ENCODE results near the gene PSRC1.

DNA sequence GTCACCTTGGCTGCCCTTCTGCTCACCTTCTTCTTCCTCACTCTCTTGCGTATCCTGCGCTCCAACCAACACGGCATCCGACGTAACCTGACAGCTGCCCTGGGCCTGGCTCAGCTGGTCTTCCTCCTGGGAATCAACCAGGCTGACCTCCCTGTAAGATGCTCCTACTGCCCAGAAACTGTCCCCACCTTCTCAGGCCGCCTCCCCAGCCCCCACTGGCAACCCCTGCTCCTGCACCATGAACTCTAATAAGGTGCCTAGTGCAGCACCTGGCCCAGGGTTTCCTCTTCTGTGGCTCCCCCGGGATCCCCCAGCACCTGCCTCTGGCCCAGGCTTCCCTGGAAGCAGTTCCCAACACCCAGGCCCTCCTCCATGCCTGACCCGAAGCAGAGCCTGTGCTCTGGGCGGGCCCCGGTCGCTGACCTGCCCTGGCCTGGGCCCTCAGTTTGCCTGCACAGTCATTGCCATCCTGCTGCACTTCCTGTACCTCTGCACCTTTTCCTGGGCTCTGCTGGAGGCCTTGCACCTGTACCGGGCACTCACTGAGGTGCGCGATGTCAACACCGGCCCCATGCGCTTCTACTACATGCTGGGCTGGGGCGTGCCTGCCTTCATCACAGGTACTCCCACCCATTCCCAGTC lies 12.8 kb downstream of the PSRC1 start:
- TF ChIP-seq, protein P1, sequence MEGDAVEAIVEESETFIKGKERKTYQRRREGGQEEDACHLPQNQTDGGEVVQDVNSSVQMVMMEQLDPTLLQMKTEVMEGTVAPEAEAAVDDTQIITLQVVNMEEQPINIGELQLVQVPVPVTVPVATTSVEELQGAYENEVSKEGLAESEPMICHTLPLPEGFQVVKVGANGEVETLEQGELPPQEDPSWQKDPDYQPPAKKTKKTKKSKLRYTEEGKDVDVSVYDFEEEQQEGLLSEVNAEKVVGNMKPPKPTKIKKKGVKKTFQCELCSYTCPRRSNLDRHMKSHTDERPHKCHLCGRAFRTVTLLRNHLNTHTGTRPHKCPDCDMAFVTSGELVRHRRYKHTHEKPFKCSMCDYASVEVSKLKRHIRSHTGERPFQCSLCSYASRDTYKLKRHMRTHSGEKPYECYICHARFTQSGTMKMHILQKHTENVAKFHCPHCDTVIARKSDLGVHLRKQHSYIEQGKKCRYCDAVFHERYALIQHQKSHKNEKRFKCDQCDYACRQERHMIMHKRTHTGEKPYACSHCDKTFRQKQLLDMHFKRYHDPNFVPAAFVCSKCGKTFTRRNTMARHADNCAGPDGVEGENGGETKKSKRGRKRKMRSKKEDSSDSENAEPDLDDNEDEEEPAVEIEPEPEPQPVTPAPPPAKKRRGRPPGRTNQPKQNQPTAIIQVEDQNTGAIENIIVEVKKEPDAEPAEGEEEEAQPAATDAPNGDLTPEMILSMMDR (IDR thresholded peaks at IDR 0.05), result no peak
- no peak for TF ChIP-seq EZH2phosphoT487 (IDR thresholded peaks at IDR 0.05)
- no peak for TF ChIP-seq EZH2 (IDR thresholded peaks at IDR 0.05)

All from neural progenitor cell (in vitro differentiated cells).